Neuron (in vitro differentiated cells): ENCODE measurements around the gene DDIT3.
A peak's percentile ranks its signal among the peaks of the same experiment; 100 is the strongest.

ENCODE experiments used
- H2AFZ ChIP-seq: one replicate; pipeline ENCODE4 v1.6.1; 2013; ENCODE audit warnings: low read depth, mild to moderate bottlenecking, inconsistent platforms, low read length, moderate library complexity
- H3K27me3 ChIP-seq: one replicate; pipeline ENCODE4 v1.6.1; 2013; ENCODE audit warnings: low read length; ENCODE audit not compliant: insufficient read depth
- H3K36me3 ChIP-seq: one replicate; pipeline ENCODE4 v1.6.1; 2013; ENCODE audit warnings: low read length; ENCODE audit not compliant: insufficient read depth
- H3K4me1 ChIP-seq: one replicate; pipeline ENCODE4 v1.6.1; 2013; ENCODE audit warnings: low read length; ENCODE audit not compliant: insufficient read depth
- H3K4me3 ChIP-seq: 2 replicates; pipeline ENCODE4 v1.5.1; 2013; ENCODE audit warnings: mild to moderate bottlenecking, low read length, moderate library complexity
- H3K9me3 ChIP-seq: one replicate; pipeline ENCODE4 v1.6.1; 2013; ENCODE audit warnings: low read length

Gene DDIT3

GRCh38 chr12:57551637-57552305, 31.5 kb upstream of the DDIT3 start:
- Histone ChIP-seq H3K36me3 (no peaks in the 10 kb centered on the region), H2AFZ (no peak overlapping the region), H3K9me3 (no peaks in the 10 kb centered on the region), H3K4me3 (peak overlapping the region; percentile 71), H3K4me1 (peaks cover 38% of the 10 kb centered on the region), H3K27me3 (peaks cover 11% of the 10 kb centered on the region)

- Histone ChIP-seq H3K9me3 (no peaks in the 10 kb centered on the region), H3K4me3 (peak overlapping the region; percentile 71)
Measured at GRCh38 chr12:57550641-57551549, 30.6 kb upstream of the DDIT3 start.

GRCh38 chr12:57549909-57550640, 29.8 kb upstream of the DDIT3 start, which contains the start of gene KIF5A:
Gene KIF5A, plus strand, starts transcription at chr12:57550044. Its CDS starts 228 bp downstream, at chr12:57550272.
- peaks cover 2% of the 10 kb centered on the region for H3K36me3 ChIP-seq
- peak within 1 kb of the TSS; percentile 71 for H3K4me3 ChIP-seq
- H3K9me3 ChIP-seq = no peaks in the 10 kb centered on the region
- H3K27me3 ChIP-seq = peaks cover 11% of the 10 kb centered on the region
- peak within 1 kb of the TSS; percentile 31 for H2AFZ ChIP-seq
- H3K4me1 ChIP-seq = peaks cover 49% of the 10 kb centered on the region

More at GRCh38 chr12:57550641-57551549, 30.6 kb upstream of the DDIT3 start:
- peaks cover 11% of the 10 kb centered on the region for H3K27me3 ChIP-seq
- peak overlapping the region; percentile 31 for H2AFZ ChIP-seq
- H3K36me3 ChIP-seq = no peaks in the 10 kb centered on the region
- H3K4me1 ChIP-seq = peaks cover 45% of the 10 kb centered on the region

- peak overlapping the region; percentile 71 for H3K4me3 ChIP-seq
- peaks cover 49% of the 10 kb centered on the region for H3K4me1 ChIP-seq
- H3K27me3 ChIP-seq = peaks cover 11% of the 10 kb centered on the region
- no peaks in the 10 kb centered on the region for H3K9me3 ChIP-seq
- H3K36me3 ChIP-seq = peaks cover 7% of the 10 kb centered on the region
- peak overlapping the region; percentile 31 for H2AFZ ChIP-seq
Measured at GRCh38 chr12:57549203-57549908, 29.0 kb upstream of the DDIT3 start.

- Histone ChIP-seq H3K36me3 (peaks cover 7% of the 10 kb centered on the region), H3K4me1 (peaks cover 41% of the 10 kb centered on the region), H3K4me3 (no peak overlapping the region), H2AFZ (no peak overlapping the region), H3K27me3 (peaks cover 11% of the 10 kb centered on the region), H3K9me3 (no peaks in the 10 kb centered on the region)
Measured at GRCh38 chr12:57548488-57548887, 28.2 kb upstream of the DDIT3 start.

GRCh38 chr12:57548013-57548315, 27.6 kb upstream of the DDIT3 start:
- Histone ChIP-seq H3K27me3 (peaks cover 11% of the 10 kb centered on the region), H3K9me3 (no peaks in the 10 kb centered on the region)

GRCh38 chr12:57547288-57548012, 27.1 kb upstream of the DDIT3 start:
- Histone ChIP-seq H3K4me3 (peak overlapping the region; percentile 80), H3K27me3 (peaks cover 11% of the 10 kb centered on the region), H3K4me1 (peaks cover 30% of the 10 kb centered on the region), H3K9me3 (no peaks in the 10 kb centered on the region), H2AFZ (peak overlapping the region; percentile 76), H3K36me3 (peaks cover 10% of the 10 kb centered on the region)

More at GRCh38 chr12:57548013-57548315, 27.6 kb upstream of the DDIT3 start:
- Histone ChIP-seq H3K36me3 (peaks cover 7% of the 10 kb centered on the region), H3K4me3 (no peak overlapping the region), H3K4me1 (peaks cover 36% of the 10 kb centered on the region), H2AFZ (no peak overlapping the region)

- Histone ChIP-seq H3K27me3 (peaks cover 11% of the 10 kb centered on the region), H3K4me1 (peaks cover 24% of the 10 kb centered on the region), H3K36me3 (peaks cover 10% of the 10 kb centered on the region), H3K4me3 (peak within 1 kb of the TSS; percentile 80), H3K9me3 (no peaks in the 10 kb centered on the region), H2AFZ (peak within 1 kb of the TSS; percentile 76)
Measured at GRCh38 chr12:57546438-57547287, 26.3 kb upstream of the DDIT3 start, which contains the start of gene DCTN2. Gene DCTN2, minus strand, starts transcription at chr12:57547192. Its CDS starts 129 bp downstream, at chr12:57547063.

GRCh38 chr12:57545809-57546437, 25.6 kb upstream of the DDIT3 start:
- Histone ChIP-seq H3K9me3 (no peaks in the 10 kb centered on the region), H3K4me1 (peaks cover 26% of the 10 kb centered on the region), H2AFZ (no peak overlapping the region), H3K4me3 (peak overlapping the region; percentile 80), H3K36me3 (peaks cover 10% of the 10 kb centered on the region), H3K27me3 (peaks cover 11% of the 10 kb centered on the region)

DNA sequence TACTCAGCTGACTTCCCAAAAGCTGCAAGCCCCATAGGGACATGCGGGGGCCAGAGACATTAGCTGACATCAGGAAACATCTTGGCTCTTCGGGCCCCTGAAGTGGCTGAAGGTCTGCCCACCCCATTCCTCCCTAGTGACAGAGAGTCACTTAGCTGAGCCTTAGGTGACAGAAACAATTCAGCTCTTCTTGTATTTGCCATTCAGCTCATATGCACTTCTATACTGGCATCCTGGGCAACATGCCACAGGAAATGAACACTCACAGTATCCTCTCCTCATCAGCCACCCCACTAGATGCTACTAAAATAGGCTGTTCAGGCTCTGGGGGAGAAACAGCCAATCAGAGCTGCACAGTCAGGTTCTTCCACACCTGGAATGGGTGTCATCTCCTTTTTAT, 23.3 kb upstream of the DDIT3 start:
- Histone ChIP-seq H2AFZ (no peak overlapping the region), H3K4me3 (no peak overlapping the region), H3K9me3 (no peaks in the 10 kb centered on the region), H3K36me3 (peaks cover 29% of the 10 kb centered on the region), H3K27me3 (peaks cover 5% of the 10 kb centered on the region), H3K4me1 (peaks cover 20% of the 10 kb centered on the region)

DNA sequence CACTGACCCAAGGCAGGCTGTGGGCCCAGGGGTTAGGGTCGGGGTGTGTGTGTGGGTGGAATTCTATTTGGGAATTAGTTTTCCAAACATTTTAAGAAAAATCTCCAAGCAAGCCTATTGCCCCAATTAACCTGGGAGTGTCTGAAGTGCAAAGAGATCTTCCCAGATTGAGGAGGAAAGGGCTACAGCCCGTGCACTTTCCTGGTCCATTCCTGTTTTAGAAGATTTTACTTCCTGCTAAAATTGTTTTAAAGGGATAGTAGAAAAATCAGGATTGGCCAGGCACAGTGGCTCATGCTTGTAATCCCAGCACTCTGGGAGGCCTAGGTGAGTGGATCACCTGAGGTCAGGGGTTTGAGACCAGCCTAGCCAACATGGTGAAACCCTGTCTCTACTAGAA, 21.4 kb upstream of the DDIT3 start:
- H3K36me3 ChIP-seq = peaks cover 43% of the 10 kb centered on the region
- peaks cover 20% of the 10 kb centered on the region for H3K4me1 ChIP-seq
- no peaks in the 10 kb centered on the region for H3K27me3 ChIP-seq
- H2AFZ ChIP-seq = no peak overlapping the region
- H3K9me3 ChIP-seq = no peaks in the 10 kb centered on the region
- no peak overlapping the region for H3K4me3 ChIP-seq
